DND-41 (cell line): ENCODE data around the gene CCDC85C.

Source experiments
- ATAC-seq: fragments of 200-7000 bp; cut with Tn5 transposase; 3 replicates; pipeline ENCODE4 v1.9.1; 2021; ENCODE audit warnings: low read depth; ENCODE audit not compliant: insufficient read depth
- DNase-seq: peaks from one replicate; pipeline ENCODE4 v3.0.0-alpha.2; 2020
- H2AFZ ChIP-seq: 2 replicates; pipeline ENCODE4 v1.6.0; 2012; ENCODE audit warnings: low read depth, low read length
- H3K27ac ChIP-seq: 2 replicates; pipeline ENCODE4 v1.5.1; 2012; ENCODE audit warnings: low read length, inconsistent platforms
- H3K27me3 ChIP-seq: fragments of 200-600 bp; sonication (generic); 2 replicates; pipeline ENCODE4 v1.6.0; 2012; ENCODE audit warnings: low read length, mild to moderate bottlenecking, inconsistent platforms; ENCODE audit not compliant: insufficient read depth, poor library complexity
- H3K36me3 ChIP-seq: 2 replicates; pipeline ENCODE4 v1.5.1; 2012; ENCODE audit warnings: low read length, inconsistent platforms; ENCODE audit not compliant: insufficient read depth
- H3K4me1 ChIP-seq: 2 replicates; pipeline ENCODE4 v1.5.1; 2012; ENCODE audit warnings: mild to moderate bottlenecking, low read length; ENCODE audit not compliant: insufficient read depth
- H3K4me2 ChIP-seq: 2 replicates; pipeline ENCODE4 v1.6.0; 2012; ENCODE audit warnings: mild to moderate bottlenecking, moderate library complexity, low read length, inconsistent platforms; ENCODE audit not compliant: insufficient read depth
- H3K4me3 ChIP-seq, 2 experiments: fragments of 200-600 bp in 1 of 2; shearing (Covaris generic) in 1 of 2; 2 replicates each; pipeline ENCODE4 v1.5.1; 2012 to 2016; ENCODE audit warnings: inconsistent platforms in 2 of 2, low read length in 2 of 2, mild to moderate bottlenecking in 2 of 2, low read depth in 1 of 2, moderate library complexity in 1 of 2
- H3K79me2 ChIP-seq: 2 replicates; pipeline ENCODE4 v1.6.0; 2012; ENCODE audit warnings: low read length, inconsistent platforms; ENCODE audit not compliant: insufficient read depth
- H3K9ac ChIP-seq: 2 replicates; pipeline ENCODE4 v1.6.0; 2012; ENCODE audit warnings: low read depth, mild to moderate bottlenecking, inconsistent platforms, low read length, moderate library complexity
- H3K9me3 ChIP-seq: 2 replicates; pipeline ENCODE4 v1.5.1; 2012; ENCODE audit warnings: low read length, moderate library complexity, mild to moderate bottlenecking, inconsistent platforms; ENCODE audit not compliant: insufficient read depth, severe bottlenecking
- H4K20me1 ChIP-seq: 2 replicates; pipeline ENCODE4 v1.6.0; 2012; ENCODE audit warnings: low read length; ENCODE audit not compliant: insufficient read depth
- EZH2 ChIP-seq: IDR thresholded peaks from 3 replicates; pipeline ENCODE4 v1.6.1; 2012; ENCODE audit warnings: borderline replicate concordance, low read depth, mild to moderate bottlenecking, moderate library complexity, low read length, inconsistent platforms; ENCODE audit not compliant: severe bottlenecking
- TF ChIP-seq, protein P1 (sequence below): IDR thresholded peaks from 2 replicates; pipeline ENCODE4 v1.5.1; 2012; ENCODE audit warnings: borderline replicate concordance, low read length, moderate library complexity, mild to moderate bottlenecking; ENCODE audit not compliant: poor library complexity, severe bottlenecking; ENCODE audit errors: extremely low read depth

The CCDC85C gene

DNA sequence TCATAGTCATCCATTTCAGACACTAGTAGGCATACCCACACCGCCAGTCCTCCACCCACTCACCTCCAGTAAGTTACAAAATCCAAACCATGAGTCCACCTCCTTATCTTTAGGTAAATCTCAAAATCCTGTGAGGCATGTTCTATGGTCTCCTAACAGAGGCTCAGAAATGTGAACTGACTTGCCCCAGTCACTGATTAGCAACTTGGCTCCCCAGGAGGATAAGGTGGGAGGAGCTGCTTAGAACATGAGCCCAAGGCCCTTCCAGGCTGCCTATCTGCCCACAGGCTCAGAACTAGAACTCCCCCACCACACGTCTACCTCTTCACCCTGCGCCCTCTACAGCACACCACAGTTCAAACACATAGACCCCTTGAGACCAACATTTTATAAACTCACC is 143.2 kb downstream of the CCDC85C start:
- peaks cover 14% of the 10 kb centered on the region; the same call in 1 of the 2 replicates for H4K20me1 ChIP-seq

GRCh38 chr14:99459481-99460100 is 144.4 kb downstream of the CCDC85C start:
- 0 out of 2 replicates have a peak, but pooled peaks cover 11% of the 10 kb centered on the region for H4K20me1 ChIP-seq
- H3K4me1 ChIP-seq = no peaks in the 10 kb centered on the region
- H3K27me3 ChIP-seq = no peaks in the 10 kb centered on the region
- no peak overlapping the region for H3K4me2 ChIP-seq
- H2AFZ ChIP-seq = no peak overlapping the region
- H3K4me3 ChIP-seq = no peak overlapping the region
- TF ChIP-seq EZH2 = no peak
- TF ChIP-seq, protein P1, sequence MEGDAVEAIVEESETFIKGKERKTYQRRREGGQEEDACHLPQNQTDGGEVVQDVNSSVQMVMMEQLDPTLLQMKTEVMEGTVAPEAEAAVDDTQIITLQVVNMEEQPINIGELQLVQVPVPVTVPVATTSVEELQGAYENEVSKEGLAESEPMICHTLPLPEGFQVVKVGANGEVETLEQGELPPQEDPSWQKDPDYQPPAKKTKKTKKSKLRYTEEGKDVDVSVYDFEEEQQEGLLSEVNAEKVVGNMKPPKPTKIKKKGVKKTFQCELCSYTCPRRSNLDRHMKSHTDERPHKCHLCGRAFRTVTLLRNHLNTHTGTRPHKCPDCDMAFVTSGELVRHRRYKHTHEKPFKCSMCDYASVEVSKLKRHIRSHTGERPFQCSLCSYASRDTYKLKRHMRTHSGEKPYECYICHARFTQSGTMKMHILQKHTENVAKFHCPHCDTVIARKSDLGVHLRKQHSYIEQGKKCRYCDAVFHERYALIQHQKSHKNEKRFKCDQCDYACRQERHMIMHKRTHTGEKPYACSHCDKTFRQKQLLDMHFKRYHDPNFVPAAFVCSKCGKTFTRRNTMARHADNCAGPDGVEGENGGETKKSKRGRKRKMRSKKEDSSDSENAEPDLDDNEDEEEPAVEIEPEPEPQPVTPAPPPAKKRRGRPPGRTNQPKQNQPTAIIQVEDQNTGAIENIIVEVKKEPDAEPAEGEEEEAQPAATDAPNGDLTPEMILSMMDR = no peak
- DNase-seq (no peak), ATAC-seq (no peak)
- H3K79me2 ChIP-seq = peaks cover 18% of the 10 kb centered on the region; the same call in 1 of the 2 replicates
- H3K36me3 ChIP-seq = peaks cover 87% of the 10 kb centered on the region
- no peaks in the 10 kb centered on the region for H3K9me3 ChIP-seq
- H3K9ac ChIP-seq = no peak overlapping the region
- H3K27ac ChIP-seq = no peak overlapping the region

More for the DNA sequence above, 143.2 kb downstream of the CCDC85C start:
- DNase-seq = no peak
- H3K27ac ChIP-seq = no peak overlapping the region
- peaks cover 17% of the 10 kb centered on the region; the same call in 1 of the 2 replicates for H3K79me2 ChIP-seq
- H3K36me3 ChIP-seq = peaks cover 87% of the 10 kb centered on the region
- H3K9me3 ChIP-seq = no peaks in the 10 kb centered on the region
- no peaks in the 10 kb centered on the region for H3K27me3 ChIP-seq
- ATAC-seq = no peak
- TF ChIP-seq, protein P1 = no peak
- TF ChIP-seq EZH2 = no peak
- no peak overlapping the region for H3K4me2 ChIP-seq
- H3K4me1 ChIP-seq = no peaks in the 10 kb centered on the region
- H3K9ac ChIP-seq = no peak overlapping the region
- H2AFZ ChIP-seq = no peak overlapping the region
- no peak overlapping the region for H3K4me3 ChIP-seq

- H3K4me2 ChIP-seq = no peak overlapping the region
- DNase-seq = no peak
- H3K9ac ChIP-seq = no peak overlapping the region
- H3K9me3 ChIP-seq = no peaks in the 10 kb centered on the region
- H2AFZ ChIP-seq = no peak overlapping the region
- no peak overlapping the region for H3K4me3 ChIP-seq
- TF ChIP-seq, protein P1 = no peak
- TF ChIP-seq EZH2 = no peak
- H3K79me2 ChIP-seq = peaks cover 22% of the 10 kb centered on the region
- H4K20me1 ChIP-seq = peaks cover 11% of the 10 kb centered on the region
- H3K27ac ChIP-seq = no peak overlapping the region
- no peaks in the 10 kb centered on the region for H3K4me1 ChIP-seq
- H3K36me3 ChIP-seq = peaks cover 88% of the 10 kb centered on the region
- no peak for ATAC-seq
- H3K27me3 ChIP-seq = no peaks in the 10 kb centered on the region
Measured at GRCh38 chr14:99454246-99454645, 149.8 kb downstream of the CCDC85C start.
